HG03521 (cell line): Measurements from ENCODE around the gene KIRREL1.

Source experiments
- ATAC-seq: cut with Tn5 transposase; IDR thresholded peaks from one replicate; pipeline ENCODE4 v1.9.1; 2021; ENCODE audit warnings: mild to moderate bottlenecking, moderate library complexity; ENCODE audit not compliant: unreplicated experiment

Gene KIRREL1

GRCh38 chr1:158059984-158060383 lies 66.5 kb downstream of the KIRREL1 start:
- ATAC-seq, result no peak

GRCh38 chr1:158062174-158062573 lies 68.7 kb downstream of the KIRREL1 start:
- no peak for ATAC-seq

GRCh38 chr1:158067662-158068061 lies 74.2 kb downstream of the KIRREL1 start:
- ATAC-seq, result no peak

GRCh38 chr1:158068918-158069317 lies 75.5 kb downstream of the KIRREL1 start:
- no peak for ATAC-seq

- no peak for ATAC-seq
These were observed 77.7 kb downstream of the KIRREL1 start for GRCh38 chr1:158071138-158071537.

- ATAC-seq, result no peak
These were observed 81.6 kb downstream of the KIRREL1 start for GRCh38 chr1:158075078-158075477.

- ATAC-seq, result no peak
These were observed 83.0 kb downstream of the KIRREL1 start for GRCh38 chr1:158076441-158076840.

- no peak for ATAC-seq
These were observed 84.2 kb downstream of the KIRREL1 start for GRCh38 chr1:158077411-158078256.

GRCh38 chr1:158078569-158079080 lies 85.2 kb downstream of the KIRREL1 start:
- ATAC-seq, result no peak

GRCh38 chr1:158080066-158080465 lies 86.6 kb downstream of the KIRREL1 start:
- ATAC-seq, result no peak

- no peak for ATAC-seq
These were observed 90.9 kb downstream of the KIRREL1 start for GRCh38 chr1:158084336-158084735.

GRCh38 chr1:158084747-158085146 lies 91.3 kb downstream of the KIRREL1 start:
- no peak for ATAC-seq

- ATAC-seq, result no peak
These were observed 94.0 kb downstream of the KIRREL1 start for GRCh38 chr1:158087320-158087927.

GRCh38 chr1:158089476-158089875 lies 96.0 kb downstream of the KIRREL1 start:
- no peak for ATAC-seq

- ATAC-seq, result no peak
These were observed 96.6 kb downstream of the KIRREL1 start for GRCh38 chr1:158089925-158090637.

GRCh38 chr1:158093376-158093775 lies 99.9 kb downstream of the KIRREL1 start:
- no peak for ATAC-seq

GRCh38 chr1:158094571-158094970 lies 101.1 kb downstream of the KIRREL1 start:
- no peak for ATAC-seq

- ATAC-seq, result no peak
These were observed 102.4 kb downstream of the KIRREL1 start for GRCh38 chr1:158095737-158096335.

GRCh38 chr1:158098256-158098655 lies 104.8 kb downstream of the KIRREL1 start:
- no peak for ATAC-seq

GRCh38 chr1:158099185-158099584 lies 105.7 kb downstream of the KIRREL1 start:
- no peak for ATAC-seq

- no peak for ATAC-seq
These were observed 107.1 kb downstream of the KIRREL1 start for GRCh38 chr1:158100498-158100897.
